Measurements from ENCODE around the gene ZNHIT2. TPM values are rescaled to one million over a fixed set of nuclear protein-coding genes. Genes with fewer than 3 reads are reported as not detected.

The ZNHIT2 gene
- total RNA-seq, 2 donors from 2014 or later: 9.9 to 10.4 TPM

GRCh38 chr11:65111744-65112545 lies 5.6 kb downstream of the ZNHIT2 start, which contains the start of gene TM7SF2:
Gene TM7SF2, plus strand, starts transcription at chr11:65111872. Its CDS starts 144 bp downstream, at chr11:65112016.
- H3K4me1 Mint-ChIP-seq (ENCODE audit: low read depth): peaks cover 54% of the 10 kb centered on the region
- H3K9me3 Mint-ChIP-seq: no peaks in the 10 kb centered on the region
- peaks cover 0 to 3% of the 10 kb centered on the region in 2 donors for H3K36me3 Mint-ChIP-seq (ENCODE audit: insufficient read depth in 2 of 2)
- H3K4me3 Mint-ChIP-seq: peak within 1 kb of the TSS; percentile 98 to 100
- no peaks in the 10 kb centered on the region for H3K27me3 Mint-ChIP-seq (ENCODE audit: low read depth)
- peak within 1 kb of the TSS; percentile 90 for H3K27ac Mint-ChIP-seq
- DNase-seq (peak; percentile 96 to 97), ATAC-seq (replicated peaks in 1 of 2) (peak; percentile 77 to 78)

GRCh38 chr11:65111159-65111743 lies 6.2 kb downstream of the ZNHIT2 start:
- H3K27ac Mint-ChIP-seq: peak overlapping the region; percentile 90
- peaks cover 48% of the 10 kb centered on the region for H3K4me1 Mint-ChIP-seq (ENCODE audit: low read depth)
- no peaks in the 10 kb centered on the region for H3K27me3 Mint-ChIP-seq (ENCODE audit: low read depth)
- ATAC-seq (replicated peaks in 1 of 2): no peak
- peaks cover 0 to 3% of the 10 kb centered on the region in 2 donors for H3K36me3 Mint-ChIP-seq (ENCODE audit: insufficient read depth in 2 of 2)
- H3K9me3 Mint-ChIP-seq: no peaks in the 10 kb centered on the region
- DNase-seq: no peak
- peak overlapping the region; percentile 98 to 100 for H3K4me3 Mint-ChIP-seq

GRCh38 chr11:65110354-65110861 lies 7.1 kb downstream of the ZNHIT2 start:
- H3K4me3 Mint-ChIP-seq: peak overlapping the region in 1 of 2 donors; percentile 12
- peak; percentile 39 to 42 for ATAC-seq (replicated peaks in 1 of 2)
- H3K4me1 Mint-ChIP-seq (ENCODE audit: low read depth): peaks cover 42% of the 10 kb centered on the region
- peak; percentile 94 to 98 for DNase-seq
- no peaks in the 10 kb centered on the region for H3K9me3 Mint-ChIP-seq
- H3K27ac Mint-ChIP-seq: peak overlapping the region; percentile 59
- no peaks in the 10 kb centered on the region for H3K27me3 Mint-ChIP-seq (ENCODE audit: low read depth)
- peaks cover 0 to 6% of the 10 kb centered on the region in 2 donors for H3K36me3 Mint-ChIP-seq (ENCODE audit: insufficient read depth in 2 of 2)

- Mint-ChIP-seq H3K27me3 (ENCODE audit: low read depth) (no peaks in the 10 kb centered on the region), H3K36me3 (ENCODE audit: insufficient read depth in 2 of 2) (peaks cover 0 to 7% of the 10 kb centered on the region in 2 donors), H3K27ac (peak overlapping the region; percentile 59), H3K4me1 (ENCODE audit: low read depth) (peaks cover 47% of the 10 kb centered on the region), H3K9me3 (no peaks in the 10 kb centered on the region), H3K4me3 (no peak overlapping the region)
- DNase-seq: no peak
- ATAC-seq (replicated peaks in 1 of 2): no peak
Observed at GRCh38 chr11:65109231-65110198, 8.0 kb downstream of the ZNHIT2 start.

- ATAC-seq (replicated peaks in 1 of 2) (no peak), DNase-seq (no peak)
- Mint-ChIP-seq H3K36me3 (ENCODE audit: insufficient read depth in 2 of 2) (peaks cover 0 to 5% of the 10 kb centered on the region in 2 donors), H3K4me1 (ENCODE audit: low read depth) (peaks cover 43% of the 10 kb centered on the region), H3K27ac (no peak overlapping the region), H3K4me3 (no peak overlapping the region), H3K9me3 (no peaks in the 10 kb centered on the region), H3K27me3 (ENCODE audit: low read depth) (no peaks in the 10 kb centered on the region)
Observed at GRCh38 chr11:65108469-65109123, 8.9 kb downstream of the ZNHIT2 start.

- ATAC-seq (replicated peaks in 1 of 2) (no peak), DNase-seq (no peak)
- no peak overlapping the region for H3K27ac Mint-ChIP-seq
- no peaks in the 10 kb centered on the region for H3K27me3 Mint-ChIP-seq (ENCODE audit: low read depth)
- H3K36me3 Mint-ChIP-seq (ENCODE audit: insufficient read depth in 2 of 2): peaks cover 0 to 5% of the 10 kb centered on the region in 2 donors
- no peak overlapping the region for H3K4me3 Mint-ChIP-seq
- H3K4me1 Mint-ChIP-seq (ENCODE audit: low read depth): peaks cover 36% of the 10 kb centered on the region
- no peaks in the 10 kb centered on the region for H3K9me3 Mint-ChIP-seq
Observed at GRCh38 chr11:65107751-65108468, 9.6 kb downstream of the ZNHIT2 start.

GRCh38 chr11:65107078-65107477 lies 10.4 kb downstream of the ZNHIT2 start:
- ATAC-seq (replicated peaks in 1 of 2) (no peak), DNase-seq (no peak)
- Mint-ChIP-seq H3K27ac (no peak overlapping the region), H3K27me3 (ENCODE audit: low read depth) (no peaks in the 10 kb centered on the region), H3K4me1 (ENCODE audit: low read depth) (peaks cover 34% of the 10 kb centered on the region), H3K9me3 (no peaks in the 10 kb centered on the region), H3K36me3 (ENCODE audit: insufficient read depth in 2 of 2) (peaks cover 0 to 5% of the 10 kb centered on the region in 2 donors), H3K4me3 (no peak overlapping the region)

GRCh38 chr11:65104628-65105027 lies 12.9 kb downstream of the ZNHIT2 start:
- Mint-ChIP-seq H3K4me1 (ENCODE audit: low read depth) (peaks cover 13% of the 10 kb centered on the region), H3K9me3 (no peaks in the 10 kb centered on the region), H3K27ac (peak overlapping the region; percentile 56), H3K36me3 (ENCODE audit: insufficient read depth in 2 of 2) (peaks cover 0 to 7% of the 10 kb centered on the region in 2 donors), H3K27me3 (ENCODE audit: low read depth) (no peaks in the 10 kb centered on the region), H3K4me3 (no peak overlapping the region)
- no peak for DNase-seq
- ATAC-seq (replicated peaks in 1 of 2): no peak

GRCh38 chr11:65103476-65103875 lies 14.0 kb downstream of the ZNHIT2 start:
- peak overlapping the region; percentile 74 for H3K27ac Mint-ChIP-seq

GRCh38 chr11:65102142-65103095 lies 15.1 kb downstream of the ZNHIT2 start:
- no peak for ATAC-seq (replicated peaks in 1 of 2)
- H3K9me3 Mint-ChIP-seq: no peaks in the 10 kb centered on the region
- no peak for DNase-seq
- H3K36me3 Mint-ChIP-seq (ENCODE audit: insufficient read depth in 2 of 2): peaks cover 0 to 12% of the 10 kb centered on the region in 2 donors
- H3K27ac Mint-ChIP-seq: no peak overlapping the region
- peaks cover 14% of the 10 kb centered on the region for H3K4me1 Mint-ChIP-seq (ENCODE audit: low read depth)
- H3K4me3 Mint-ChIP-seq: no peak overlapping the region
- no peaks in the 10 kb centered on the region for H3K27me3 Mint-ChIP-seq (ENCODE audit: low read depth)

More at GRCh38 chr11:65103476-65103875, 14.0 kb downstream of the ZNHIT2 start:
- Mint-ChIP-seq H3K4me1 (ENCODE audit: low read depth) (peaks cover 13% of the 10 kb centered on the region), H3K9me3 (no peaks in the 10 kb centered on the region), H3K27me3 (ENCODE audit: low read depth) (no peaks in the 10 kb centered on the region), H3K36me3 (ENCODE audit: insufficient read depth in 2 of 2) (peaks cover 0 to 12% of the 10 kb centered on the region in 2 donors), H3K4me3 (no peak overlapping the region)
- ATAC-seq (replicated peaks in 1 of 2): no peak
- no peak for DNase-seq

Measured in activated T-cell treated with anti-CD3 and anti-CD28 coated beads, Interleukin-2, amount 50 U/mL, for 72 hours (primary cell).